Effector memory CD4-positive, alpha-beta T cell (primary cell): ENCODE measurements around the gene CA9.

Experiments used
- DNase-seq, 3 donors: peaks; one replicate each; pipeline ENCODE4 v3.0.0-alpha.2; 2020
- H3K27ac ChIP-seq: 2 replicates; pipeline ENCODE4 v1.7.0; 2013; ENCODE audit warnings: mild to moderate bottlenecking, low read length, moderate library complexity; ENCODE audit not compliant: insufficient read depth, poor library complexity, severe bottlenecking
- H3K27me3 ChIP-seq: replicated peaks from 2 replicates; pipeline ENCODE4 v1.7.0; 2013; ENCODE audit warnings: mild to moderate bottlenecking, low read length; ENCODE audit not compliant: insufficient read depth, control insufficient read depth, poor library complexity, severe bottlenecking
- H3K36me3 ChIP-seq: 2 replicates; pipeline ENCODE4 v1.7.0; 2013; ENCODE audit warnings: mild to moderate bottlenecking, low read length, moderate library complexity; ENCODE audit not compliant: control insufficient read depth, insufficient read depth
- H3K4me1 ChIP-seq: 2 replicates; pipeline ENCODE4 v1.7.0; 2013; ENCODE audit warnings: low read length, mild to moderate bottlenecking; ENCODE audit not compliant: control insufficient read depth, insufficient read depth, poor library complexity, severe bottlenecking
- H3K4me3 ChIP-seq: 2 replicates; pipeline ENCODE4 v1.7.0; 2013; ENCODE audit warnings: low read length, low read depth, mild to moderate bottlenecking; ENCODE audit not compliant: insufficient read depth, poor library complexity, severe bottlenecking
- H3K9me3 ChIP-seq: 2 replicates; pipeline ENCODE4 v1.7.0; 2013; ENCODE audit warnings: mild to moderate bottlenecking, low read length, moderate library complexity; ENCODE audit not compliant: control insufficient read depth

CA9 gene

GRCh38 chr9:35726931-35727330 lies 53.2 kb downstream of the CA9 start:
- DNase-seq: no peak
- Histone ChIP-seq H3K9me3 (no peaks in the 10 kb centered on the region), H3K4me1 (peaks cover 49% of the 10 kb centered on the region), H3K27ac (no peak overlapping the region), H3K36me3 (peaks cover 45% of the 10 kb centered on the region), H3K27me3 (no peaks in the 10 kb centered on the region), H3K4me3 (no peak overlapping the region)

- no peak for DNase-seq
- H3K9me3 ChIP-seq: no peaks in the 10 kb centered on the region
- H3K27ac ChIP-seq: peak overlapping the region; percentile 10
- H3K27me3 ChIP-seq: no peaks in the 10 kb centered on the region
- H3K36me3 ChIP-seq: peaks cover 38% of the 10 kb centered on the region
- H3K4me3 ChIP-seq: no peak overlapping the region
- peaks cover 49% of the 10 kb centered on the region for H3K4me1 ChIP-seq
Measured at GRCh38 chr9:35727676-35728040, 53.9 kb downstream of the CA9 start.

- peaks cover 31% of the 10 kb centered on the region for H3K36me3 ChIP-seq
- H3K4me1 ChIP-seq: peaks cover 53% of the 10 kb centered on the region
- no peaks in the 10 kb centered on the region for H3K9me3 ChIP-seq
- peak in 1 of 3 donors; percentile 15 for DNase-seq
- no peaks in the 10 kb centered on the region for H3K27me3 ChIP-seq
- H3K4me3 ChIP-seq: peak overlapping the region; percentile 4
- H3K27ac ChIP-seq: peak overlapping the region; percentile 10
Measured at GRCh38 chr9:35728041-35728971, 54.6 kb downstream of the CA9 start.

GRCh38 chr9:35729101-35729500 lies 55.4 kb downstream of the CA9 start:
- peak overlapping the region; percentile 30 for H3K27ac ChIP-seq
- H3K36me3 ChIP-seq: peaks cover 23% of the 10 kb centered on the region
- peaks cover 57% of the 10 kb centered on the region for H3K4me1 ChIP-seq

GRCh38 chr9:35729700-35730485 lies 56.2 kb downstream of the CA9 start:
- peak overlapping the region; percentile 88 for H3K27ac ChIP-seq
- H3K27me3 ChIP-seq: no peaks in the 10 kb centered on the region
- peak overlapping the region; percentile 16 for H3K4me3 ChIP-seq
- H3K36me3 ChIP-seq: peaks cover 15% of the 10 kb centered on the region
- DNase-seq: peak in 2 of 3 donors; percentile 23 to 47
- no peaks in the 10 kb centered on the region for H3K9me3 ChIP-seq
- peaks cover 57% of the 10 kb centered on the region for H3K4me1 ChIP-seq

More at GRCh38 chr9:35729101-35729500, 55.4 kb downstream of the CA9 start:
- no peak for DNase-seq
- Histone ChIP-seq H3K4me3 (peak overlapping the region; percentile 4), H3K9me3 (no peaks in the 10 kb centered on the region), H3K27me3 (no peaks in the 10 kb centered on the region)

GRCh38 chr9:35730486-35730854 lies 56.7 kb downstream of the CA9 start:
- Histone ChIP-seq H3K4me3 (peak overlapping the region; percentile 16), H3K27ac (peak overlapping the region; percentile 88), H3K4me1 (peaks cover 57% of the 10 kb centered on the region), H3K9me3 (no peaks in the 10 kb centered on the region), H3K27me3 (no peaks in the 10 kb centered on the region), H3K36me3 (peaks cover 11% of the 10 kb centered on the region)
- no peak for DNase-seq
